Stimulated activated CD8-positive, alpha-beta memory T cell treated with anti-CD3 and anti-CD28 coated beads, Interleukin-15, amount 100 ng/mL, for 1 hour (primary cell): ENCODE measurements around the gene KDM1B.
"Not testable (repeated sequence)": the region's sequence is repeated elsewhere in the genome, so short reads cannot be mapped to it uniquely, and the experiment has no call there.

Source experiments
- DNase-seq: peaks from one replicate; pipeline ENCODE4 v3.0.0-alpha.2; 2020; ENCODE audit warnings: low read depth

Gene KDM1B

GRCh38 chr6:18151801-18152200 lies 3.4 kb upstream of the KDM1B start:
- DNase-seq: no peak

GRCh38 chr6:18153311-18153703 lies 1.9 kb upstream of the KDM1B start:
- no peak for DNase-seq

- no peak for DNase-seq
Measured at GRCh38 chr6:18154507-18155149, 594 bp upstream of the KDM1B start, which contains the start of gene TPMT. TPMT (minus strand) TSS chr6:18155077; CDS start chr6:18149127, 5,950 bp downstream.

GRCh38 chr6:18155864-18156421 lies 721 bp downstream of the KDM1B start:
- peak; percentile 20 for DNase-seq

GRCh38 chr6:18160911-18161310 lies 5.7 kb downstream of the KDM1B start:
- DNase-seq: no peak

- DNase-seq: no peak
Measured at GRCh38 chr6:18161431-18161830, 6.2 kb downstream of the KDM1B start.

GRCh38 chr6:18162401-18162800 lies 7.2 kb downstream of the KDM1B start:
- no peak for DNase-seq

GRCh38 chr6:18165751-18166150 lies 10.5 kb downstream of the KDM1B start:
- DNase-seq: no peak

- DNase-seq: no peak
Measured at GRCh38 chr6:18166312-18167036, 11.3 kb downstream of the KDM1B start.

- DNase-seq: no peak
Measured at GRCh38 chr6:18168264-18168663, 13.0 kb downstream of the KDM1B start.

GRCh38 chr6:18171871-18172270 lies 16.6 kb downstream of the KDM1B start:
- no peak for DNase-seq

- not testable (repeated sequence) for DNase-seq
Measured at GRCh38 chr6:18176198-18176597, 21.0 kb downstream of the KDM1B start.

- DNase-seq: no peak
Measured at GRCh38 chr6:18177286-18177965, 22.2 kb downstream of the KDM1B start.

GRCh38 chr6:18178960-18179615 lies 23.9 kb downstream of the KDM1B start:
- no peak for DNase-seq

GRCh38 chr6:18179770-18180356 lies 24.6 kb downstream of the KDM1B start:
- no peak for DNase-seq

GRCh38 chr6:18182568-18182967 lies 27.3 kb downstream of the KDM1B start:
- DNase-seq: no peak

GRCh38 chr6:18183766-18184165 lies 28.5 kb downstream of the KDM1B start:
- DNase-seq: no peak

GRCh38 chr6:18185624-18186023 lies 30.4 kb downstream of the KDM1B start:
- DNase-seq: no peak

GRCh38 chr6:18186033-18186432 lies 30.8 kb downstream of the KDM1B start:
- DNase-seq: no peak

- DNase-seq: no peak
Measured at GRCh38 chr6:18186540-18187250, 31.5 kb downstream of the KDM1B start.

- DNase-seq: no peak
Measured at GRCh38 chr6:18187701-18188100, 32.5 kb downstream of the KDM1B start.
